OCI-LY1 (cell line): ENCODE measurements around the gene GSE1.

Experiments
- H2AFZ ChIP-seq: fragments of 200-600 bp; sonication (generic), shearing (Covaris generic); 2 replicates; pipeline ENCODE4 v1.6.0; 2014; ENCODE audit warnings: antibody characterized with exemption, mild to moderate bottlenecking, low read length
- H3F3A ChIP-seq: fragments of 200-600 bp; sonication (generic), shearing (Covaris generic); 2 replicates; pipeline ENCODE4 v1.6.0; 2014; ENCODE audit warnings: mild to moderate bottlenecking, antibody characterized with exemption, low read length, moderate library complexity; ENCODE audit not compliant: insufficient read depth
- H3K27ac ChIP-seq: fragments of 200-600 bp; sonication (generic); 2 replicates; pipeline ENCODE4 v1.5.1; 2014; ENCODE audit warnings: low read length, mixed run types, mild to moderate bottlenecking, low read depth; ENCODE audit not compliant: poor library complexity, severe bottlenecking
- H3K27me3 ChIP-seq: fragments of 200-600 bp; sonication (generic); 2 replicates; pipeline ENCODE4 v1.6.0; 2014; ENCODE audit warnings: antibody characterized with exemption, mild to moderate bottlenecking, low read length, moderate library complexity; ENCODE audit not compliant: insufficient read depth
- H3K36me3 ChIP-seq: fragments of 200-600 bp; sonication (generic); 2 replicates; pipeline ENCODE4 v1.6.1; 2014; ENCODE audit warnings: mild to moderate bottlenecking, antibody characterized with exemption, low read length, moderate library complexity, mixed read lengths; ENCODE audit not compliant: insufficient read depth
- H3K4me1 ChIP-seq: fragments of 200-600 bp; sonication (generic); 2 replicates; pipeline ENCODE4 v1.5.1; 2014; ENCODE audit warnings: mild to moderate bottlenecking, low read length, moderate library complexity; ENCODE audit not compliant: insufficient read depth, severe bottlenecking
- H3K4me2 ChIP-seq: fragments of 200-600 bp; sonication (generic), shearing (Covaris generic); 2 replicates; pipeline ENCODE4 v1.6.1; 2014; ENCODE audit warnings: low read length
- H3K4me3 ChIP-seq: fragments of 200-600 bp; sonication (generic); 2 replicates; pipeline ENCODE4 v1.5.1; 2014; ENCODE audit warnings: low read length, low read depth, mild to moderate bottlenecking, mixed read lengths; ENCODE audit not compliant: poor library complexity, severe bottlenecking
- H3K79me2 ChIP-seq: fragments of 200-600 bp; shearing (Covaris generic); 2 replicates; pipeline ENCODE4 v1.6.1; 2016; ENCODE audit warnings: mixed run types, low read length, mixed read lengths; ENCODE audit not compliant: insufficient read depth
- H3K9ac ChIP-seq: fragments of 200-600 bp; sonication (generic), shearing (Covaris generic); 2 replicates; pipeline ENCODE4 v1.6.1; 2014; ENCODE audit warnings: mild to moderate bottlenecking, low read length, mixed read lengths
- H3K9me2 ChIP-seq: fragments of 200-600 bp; sonication (generic), shearing (Covaris generic); 2 replicates; pipeline ENCODE4 v1.6.1; 2014; ENCODE audit warnings: low read depth, mild to moderate bottlenecking, low read length, mixed read lengths
- H3K9me3 ChIP-seq: fragments of 200-600 bp; shearing (Covaris generic); 2 replicates; pipeline ENCODE4 v1.6.1; 2014; ENCODE audit warnings: low read length, mixed read lengths
- H4K20me1 ChIP-seq: fragments of 200-600 bp; sonication (generic), shearing (Covaris generic); 2 replicates; pipeline ENCODE4 v1.6.0; 2016; ENCODE audit warnings: mild to moderate bottlenecking, low read length; ENCODE audit not compliant: insufficient read depth
- CTCF ChIP-seq: fragments of 200-600 bp; sonication (generic), shearing (Covaris generic); IDR thresholded peaks from 2 replicates; pipeline ENCODE4 v1.5.1; 2017; ENCODE audit warnings: mild to moderate bottlenecking, antibody characterized with exemption, low read length, moderate library complexity, mixed read lengths
- EZH2 ChIP-seq: fragments of 200-600 bp; sonication (generic), shearing (Covaris generic); IDR thresholded peaks from 2 replicates; pipeline ENCODE4 v1.8.0; 2017; ENCODE audit warnings: borderline replicate concordance, mixed run types, mild to moderate bottlenecking, antibody characterized with exemption, low read length, moderate library complexity, mixed read lengths

GSE1 gene

GRCh38 chr16:85639529-85640253 is 26.6 kb downstream of the GSE1 start:
- no peaks in the 10 kb centered on the region for H3K9me2 ChIP-seq
- no peak overlapping the region for H2AFZ ChIP-seq
- no peaks in the 10 kb centered on the region for H4K20me1 ChIP-seq
- no peaks in the 10 kb centered on the region for H3K9me3 ChIP-seq
- no peak for TF ChIP-seq CTCF
- no peak for TF ChIP-seq EZH2
- H3K36me3 ChIP-seq: 0 out of 2 replicates have a peak, but pooled peaks cover 9% of the 10 kb centered on the region
- H3K9ac ChIP-seq: no peak overlapping the region
- H3K4me3 ChIP-seq: no peak overlapping the region
- H3F3A ChIP-seq: no peaks in the 10 kb centered on the region
- no peak overlapping the region for H3K4me2 ChIP-seq
- no peaks in the 10 kb centered on the region; the same call in 1 of the 2 replicates for H3K79me2 ChIP-seq
- no peak overlapping the region for H3K27ac ChIP-seq
- H3K4me1 ChIP-seq: no peaks in the 10 kb centered on the region
- H3K27me3 ChIP-seq: no peaks in the 10 kb centered on the region

GRCh38 chr16:85640254-85640558 is 27.1 kb downstream of the GSE1 start:
- H3K79me2 ChIP-seq: no peaks in the 10 kb centered on the region; the same call in 1 of the 2 replicates
- no peak overlapping the region for H3K4me2 ChIP-seq
- 0 out of 2 replicates have a peak, but pooled peaks cover 9% of the 10 kb centered on the region for H3K36me3 ChIP-seq
- H3F3A ChIP-seq: no peaks in the 10 kb centered on the region
- H4K20me1 ChIP-seq: no peaks in the 10 kb centered on the region
- H3K27me3 ChIP-seq: no peaks in the 10 kb centered on the region
- H3K9ac ChIP-seq: no peak overlapping the region
- H3K9me3 ChIP-seq: no peaks in the 10 kb centered on the region
- H3K27ac ChIP-seq: no peak overlapping the region
- H3K9me2 ChIP-seq: no peaks in the 10 kb centered on the region
- no peak overlapping the region for H2AFZ ChIP-seq
- H3K4me3 ChIP-seq: no peak overlapping the region
- no peaks in the 10 kb centered on the region for H3K4me1 ChIP-seq
- TF ChIP-seq EZH2 (no peak), CTCF (no peak)

GRCh38 chr16:85640585-85640984 is 27.5 kb downstream of the GSE1 start:
- Histone ChIP-seq H3K79me2 (no peaks in the 10 kb centered on the region; the same call in 1 of the 2 replicates), H4K20me1 (no peaks in the 10 kb centered on the region)

More at GRCh38 chr16:85640585-85640984, 27.5 kb downstream of the GSE1 start:
- no peak for TF ChIP-seq CTCF
- TF ChIP-seq EZH2: no peak
- Histone ChIP-seq H3F3A (no peaks in the 10 kb centered on the region), H2AFZ (no peak overlapping the region), H3K4me2 (no peak overlapping the region), H3K36me3 (0 out of 2 replicates have a peak, but pooled peaks cover 8% of the 10 kb centered on the region), H3K9ac (no peak overlapping the region), H3K4me3 (no peak overlapping the region), H3K4me1 (no peaks in the 10 kb centered on the region), H3K27ac (no peak overlapping the region), H3K9me3 (no peaks in the 10 kb centered on the region), H3K9me2 (no peaks in the 10 kb centered on the region), H3K27me3 (no peaks in the 10 kb centered on the region)
